AG08395 (cell line): ENCODE measurements around the gene LGALS9.

Source experiments
- DNase-seq: peaks from one replicate; pipeline ENCODE4 v3.0.0; 2012; ENCODE audit warnings: mixed read lengths, low spot score

The LGALS9 gene

DNA sequence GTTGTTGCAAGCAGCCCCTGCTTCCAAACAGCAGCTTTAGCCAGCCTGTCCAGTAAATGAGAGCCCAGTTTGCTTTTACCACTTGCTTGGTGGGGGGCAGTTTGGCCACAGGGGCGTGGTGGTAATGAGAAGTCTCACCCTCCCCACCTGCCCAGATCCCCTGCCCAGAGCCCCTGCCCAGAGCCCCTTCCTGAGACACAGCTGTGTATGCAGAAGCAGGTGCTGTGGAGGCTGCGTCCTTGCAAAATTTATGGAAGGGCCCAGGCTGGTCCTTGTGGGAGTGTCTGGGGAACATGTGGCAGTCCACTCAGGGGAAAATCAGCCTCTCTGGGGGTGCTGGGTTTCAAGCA, 27.6 kb upstream of the LGALS9 start:
- no peak for DNase-seq

DNA sequence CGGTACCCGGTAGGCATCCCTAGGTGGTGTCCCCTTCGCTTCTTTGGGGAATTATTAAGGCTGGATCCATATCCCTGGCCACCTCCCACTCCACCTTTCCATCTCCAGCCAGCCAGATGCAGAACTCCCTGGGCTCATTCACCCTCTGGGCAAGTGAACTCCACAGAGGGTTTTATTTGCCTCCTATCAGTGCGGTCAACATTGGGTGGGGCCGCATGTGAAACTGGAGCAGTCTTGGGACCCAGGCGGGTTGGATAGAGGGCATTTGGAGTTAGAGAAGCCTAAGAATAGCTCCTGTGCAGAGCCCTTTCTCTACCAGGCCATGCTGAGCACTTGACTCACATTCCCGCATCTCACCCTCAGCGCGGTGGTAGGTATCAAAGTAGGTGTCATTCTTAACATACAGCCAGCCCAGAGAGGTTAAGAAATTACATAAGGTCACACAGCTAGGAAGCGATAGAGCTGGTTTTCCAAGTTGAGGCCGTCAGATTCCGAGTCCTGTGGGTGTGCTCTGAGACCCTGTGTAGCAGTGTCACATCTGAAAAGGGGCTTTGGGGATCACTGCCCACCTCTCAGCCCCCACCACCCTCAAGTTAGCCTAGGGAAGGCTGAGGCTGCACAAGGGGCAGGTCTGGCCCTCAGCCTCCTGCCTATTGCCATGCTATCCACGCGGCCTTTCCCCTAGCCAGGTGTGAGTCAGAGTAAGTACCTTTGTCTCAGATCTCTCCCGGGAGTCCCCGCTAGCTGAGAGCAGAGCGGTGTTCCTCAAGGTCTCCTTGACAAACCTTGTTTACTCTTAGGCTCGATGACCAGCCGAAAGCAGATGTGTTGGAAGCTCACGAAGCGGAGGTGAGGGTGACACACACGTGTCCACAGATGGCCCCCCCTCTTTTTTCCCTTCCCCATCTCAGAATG, 26.9 kb upstream of the LGALS9 start:
- no peak for DNase-seq

DNA sequence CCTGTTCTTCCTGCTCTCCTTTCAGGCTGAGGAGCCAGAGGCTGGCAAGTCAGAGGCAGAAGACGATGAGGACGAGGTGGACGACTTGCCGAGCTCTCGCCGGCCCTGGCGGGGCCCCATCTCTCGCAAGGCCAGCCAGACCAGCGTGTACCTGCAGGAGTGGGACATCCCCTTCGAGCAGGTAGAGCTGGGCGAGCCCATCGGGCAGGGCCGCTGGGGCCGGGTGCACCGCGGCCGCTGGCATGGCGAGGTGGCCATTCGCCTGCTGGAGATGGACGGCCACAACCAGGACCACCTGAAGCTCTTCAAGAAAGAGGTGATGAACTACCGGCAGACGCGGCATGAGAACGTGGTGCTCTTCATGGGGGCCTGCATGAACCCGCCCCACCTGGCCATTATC, 25.6 kb upstream of the LGALS9 start:
- no peak for DNase-seq

DNA sequence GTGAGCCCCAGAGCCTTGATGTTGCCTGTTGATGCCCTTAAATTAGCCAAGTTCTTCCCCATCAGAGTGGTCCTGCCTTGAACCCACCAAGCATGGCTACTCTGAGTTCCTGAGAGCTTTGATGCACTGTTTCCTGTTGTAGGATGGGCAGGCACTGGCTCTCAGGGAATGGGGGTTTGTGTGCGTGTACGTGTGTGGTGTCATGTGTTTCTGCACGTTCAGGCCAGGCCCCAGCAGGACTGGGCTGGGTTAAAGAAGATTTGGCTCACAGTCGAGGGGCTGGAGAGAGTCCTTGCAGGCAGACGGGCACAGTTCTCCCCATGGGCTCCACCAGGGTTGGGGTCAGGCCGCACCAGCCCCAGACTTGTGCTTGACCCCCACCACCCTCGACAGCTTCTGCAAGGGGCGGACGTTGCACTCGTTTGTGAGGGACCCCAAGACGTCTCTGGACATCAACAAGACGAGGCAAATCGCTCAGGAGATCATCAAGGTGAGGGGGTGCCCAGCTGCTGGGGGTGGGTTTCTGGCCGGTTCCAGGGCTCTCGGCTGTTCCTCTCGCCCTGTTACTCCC, 23.4 kb upstream of the LGALS9 start:
- DNase-seq, result no peak

DNA sequence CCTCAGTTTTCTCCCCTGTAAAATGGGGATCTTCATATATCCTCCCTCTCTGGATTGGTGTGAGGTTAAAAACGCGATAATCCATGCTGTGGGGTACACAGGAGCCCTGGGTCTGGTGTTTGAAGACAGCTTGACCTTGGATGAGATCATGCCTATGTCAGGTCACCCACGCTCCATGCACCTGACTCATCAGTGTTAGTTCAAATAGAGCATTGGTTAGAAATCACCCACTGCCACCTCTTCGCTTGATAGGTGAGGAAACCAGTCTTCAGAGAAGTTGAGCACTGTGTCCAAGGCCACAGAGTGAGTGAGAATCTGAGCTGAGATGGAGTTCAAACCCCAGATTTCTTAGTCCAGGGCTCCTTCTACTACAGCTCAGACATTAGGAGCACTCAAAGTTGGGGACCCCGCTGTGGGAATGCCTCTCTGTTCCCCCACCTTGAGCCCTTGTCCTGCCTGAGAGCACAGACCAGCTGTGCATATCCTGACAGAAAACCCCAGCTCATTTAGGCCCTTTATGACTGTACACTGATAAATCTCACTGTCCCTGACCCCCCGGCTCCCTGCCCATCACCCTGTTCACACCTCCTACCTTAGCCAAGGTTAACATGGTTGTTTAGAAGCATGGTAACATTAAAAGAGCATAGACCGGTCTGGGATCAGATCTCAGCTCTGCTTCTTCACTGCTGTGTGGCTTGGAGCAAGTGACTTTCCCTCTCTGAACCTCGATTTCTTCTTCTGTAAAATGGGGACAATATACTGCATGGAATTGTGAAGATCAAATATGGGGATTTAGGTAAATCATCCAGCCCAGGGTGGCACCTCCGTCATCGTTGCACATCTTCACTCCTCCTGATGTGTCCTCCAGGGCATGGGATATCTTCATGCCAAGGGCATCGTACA, 22.4 kb upstream of the LGALS9 start:
- no peak for DNase-seq

DNA sequence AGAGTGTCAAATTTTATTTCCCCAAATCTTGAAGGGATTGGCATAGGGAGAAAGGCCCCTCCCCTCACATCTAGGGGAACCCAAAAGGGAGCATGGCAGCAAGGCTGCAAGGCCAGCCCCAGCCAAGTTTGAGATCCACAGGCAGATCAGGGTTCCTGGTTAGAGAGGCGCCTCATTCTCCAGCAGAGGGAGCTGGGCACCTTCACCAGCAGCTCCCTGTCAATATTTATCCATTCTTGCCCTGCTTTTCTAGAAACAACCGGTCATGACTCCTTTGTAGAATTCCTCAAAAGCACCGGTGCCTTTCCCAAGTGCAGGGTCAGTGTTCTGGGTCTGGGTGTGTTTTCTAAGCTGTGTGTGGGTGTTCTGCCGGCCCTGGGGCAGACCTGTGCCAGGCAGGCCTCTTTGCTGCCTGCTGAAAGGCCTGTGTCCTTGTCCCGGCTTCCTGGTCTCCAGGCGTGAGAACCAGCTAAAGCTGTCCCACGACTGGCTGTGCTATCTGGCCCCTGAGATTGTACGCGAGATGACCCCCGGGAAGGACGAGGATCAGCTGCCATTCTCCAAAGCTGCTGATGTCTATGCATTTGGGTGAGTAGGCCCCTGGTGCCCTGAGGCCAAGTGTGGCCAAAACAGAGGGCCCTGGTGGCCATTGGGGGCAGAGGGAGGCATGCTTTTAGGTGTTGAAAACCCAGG, 21.2 kb upstream of the LGALS9 start:
- DNase-seq, result peak; percentile 59

DNA sequence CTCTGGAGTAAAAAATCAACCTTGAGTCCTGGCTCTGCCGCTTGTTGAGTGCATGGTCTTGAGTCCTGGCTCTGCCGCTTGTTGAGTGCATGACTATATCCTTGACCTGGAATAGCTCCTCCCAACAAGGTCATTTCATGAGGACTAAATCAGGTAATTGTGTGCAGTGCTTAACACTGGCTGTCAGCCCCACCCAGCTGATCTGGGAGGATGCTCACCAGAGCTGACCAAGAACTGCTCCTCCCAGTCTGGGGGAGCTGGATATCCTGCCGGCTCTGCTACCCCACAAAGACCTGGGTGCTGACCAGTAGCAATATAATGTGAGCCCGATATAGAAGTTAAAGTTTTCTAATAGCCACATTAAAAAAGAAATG, 20.7 kb upstream of the LGALS9 start:
- no peak for DNase-seq

DNA sequence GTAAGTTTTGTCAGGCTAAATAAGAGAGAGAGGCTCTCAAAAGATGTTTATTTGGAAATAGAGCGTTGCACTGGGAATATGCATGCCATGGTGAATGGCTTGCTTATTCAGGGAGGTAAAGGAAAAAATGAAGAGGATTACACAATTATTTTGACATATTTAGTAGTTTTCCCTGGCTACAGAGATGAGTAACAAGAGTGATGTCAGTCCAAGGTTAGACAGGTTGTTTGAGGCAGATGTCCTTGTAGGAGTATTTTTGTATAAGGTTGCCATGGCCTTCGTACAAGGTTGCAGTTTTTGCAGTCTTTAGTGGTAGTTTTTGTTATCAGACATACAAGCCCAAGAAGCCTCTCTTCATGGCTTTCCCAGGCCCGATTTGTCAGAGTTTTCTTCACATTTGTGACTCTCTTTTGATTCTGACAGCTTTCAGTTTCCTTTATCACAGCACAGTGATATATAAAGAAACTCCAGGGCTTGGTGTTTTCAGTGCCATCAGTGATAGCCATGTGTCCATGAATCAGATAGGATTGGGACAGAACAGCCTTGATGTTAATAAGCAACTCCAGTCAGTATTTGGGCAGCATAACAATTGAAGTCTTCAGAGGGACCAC, 18.7 kb upstream of the LGALS9 start:
- no peak for DNase-seq

DNA sequence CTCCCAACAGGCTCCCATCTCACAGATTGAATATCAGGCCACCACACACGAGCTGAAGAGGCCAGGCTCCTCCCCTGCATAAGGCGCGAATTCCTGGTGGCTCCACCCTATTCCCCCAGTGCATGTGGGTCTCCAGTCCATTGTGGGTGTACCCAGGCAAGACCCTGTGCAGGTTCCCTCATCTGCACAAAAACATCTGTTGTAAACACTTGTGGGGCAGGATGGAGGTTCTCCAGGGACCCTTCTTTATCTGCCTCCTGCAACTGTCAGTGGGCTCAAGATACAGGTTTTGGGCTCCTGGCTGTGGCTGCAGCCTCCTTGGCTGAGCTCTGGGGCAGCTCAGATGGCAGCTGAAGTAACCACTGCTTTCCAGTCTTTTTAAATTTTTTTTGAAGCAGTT, 17.6 kb upstream of the LGALS9 start:
- DNase-seq, result no peak

DNA sequence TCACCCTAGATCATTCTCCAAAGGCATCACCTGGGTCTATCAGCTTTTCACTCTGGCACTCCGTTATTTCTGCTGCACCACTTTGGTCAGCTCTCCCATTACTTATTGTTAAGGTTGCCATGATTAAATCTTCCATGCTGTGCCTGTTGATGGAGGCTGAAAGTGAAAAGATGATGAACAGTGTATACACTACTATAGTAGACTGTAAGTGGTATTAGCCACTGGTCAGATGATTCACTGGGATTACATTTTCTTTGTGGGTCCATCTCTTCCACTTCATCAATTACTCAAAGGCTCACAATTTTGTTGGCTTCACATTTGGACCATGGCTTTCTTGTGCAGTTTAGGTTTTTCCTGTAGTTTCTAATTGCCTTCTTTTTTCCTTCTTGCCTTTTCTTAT, 15.9 kb upstream of the LGALS9 start:
- no peak for DNase-seq

DNA sequence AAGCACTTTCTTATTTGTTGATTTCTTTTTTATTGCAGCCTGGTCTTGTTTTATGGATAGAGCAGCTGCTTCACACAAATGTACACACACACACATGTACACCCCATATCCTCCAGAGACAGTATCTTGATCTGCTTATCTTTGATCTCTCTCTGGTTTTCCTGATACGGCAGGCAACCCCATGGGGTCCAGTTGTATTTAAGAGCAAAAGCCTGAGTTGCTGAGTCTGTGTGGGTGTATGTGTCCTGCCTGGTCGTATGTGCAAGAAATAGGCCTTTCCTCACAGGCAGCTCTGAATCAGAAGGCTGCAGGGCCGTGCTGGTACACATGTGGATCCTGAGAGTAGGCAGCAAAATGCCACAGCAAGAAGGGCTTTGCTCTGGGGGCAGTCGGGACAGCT, 14.6 kb upstream of the LGALS9 start:
- no peak for DNase-seq

DNA sequence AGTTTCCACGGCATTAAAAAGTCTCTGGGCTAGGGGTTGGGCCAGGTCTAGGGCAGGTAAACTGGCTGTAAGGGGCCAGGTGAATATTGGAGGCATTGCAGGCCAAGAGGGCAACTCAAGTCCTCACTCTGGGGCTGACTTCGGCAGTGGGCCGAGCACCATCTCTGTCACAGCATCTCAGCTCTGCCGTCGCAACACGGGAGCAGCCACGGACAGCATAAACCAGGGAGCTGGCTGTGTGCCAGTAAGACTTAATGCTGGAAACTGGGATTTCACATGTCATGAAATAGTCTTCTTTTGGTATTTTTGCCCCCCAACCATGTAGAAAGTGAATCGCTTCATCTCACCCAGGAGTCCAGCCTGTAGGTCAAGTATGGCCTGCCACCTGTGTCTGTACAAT, 12.6 kb upstream of the LGALS9 start:
- DNase-seq, result no peak

DNA sequence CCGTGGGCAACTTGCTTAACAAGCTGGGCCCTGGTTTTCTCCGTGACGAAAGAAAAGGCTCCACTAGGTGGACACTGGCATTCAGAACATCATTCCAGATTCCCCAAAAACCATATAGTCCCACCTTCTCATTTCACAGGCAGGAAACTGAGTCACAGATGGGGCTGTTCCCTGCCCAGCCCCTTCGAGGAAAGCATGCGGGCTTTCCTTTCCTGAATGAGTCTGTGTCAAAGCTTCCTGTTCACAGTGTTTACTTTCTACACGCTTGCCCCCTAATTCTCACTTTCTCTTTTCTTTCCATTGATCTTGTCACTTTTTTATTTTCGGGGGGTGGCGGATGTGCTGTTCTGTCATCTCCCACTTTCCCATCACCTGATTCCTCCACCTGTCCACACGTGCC, 10.3 kb upstream of the LGALS9 start:
- DNase-seq, result no peak

DNA sequence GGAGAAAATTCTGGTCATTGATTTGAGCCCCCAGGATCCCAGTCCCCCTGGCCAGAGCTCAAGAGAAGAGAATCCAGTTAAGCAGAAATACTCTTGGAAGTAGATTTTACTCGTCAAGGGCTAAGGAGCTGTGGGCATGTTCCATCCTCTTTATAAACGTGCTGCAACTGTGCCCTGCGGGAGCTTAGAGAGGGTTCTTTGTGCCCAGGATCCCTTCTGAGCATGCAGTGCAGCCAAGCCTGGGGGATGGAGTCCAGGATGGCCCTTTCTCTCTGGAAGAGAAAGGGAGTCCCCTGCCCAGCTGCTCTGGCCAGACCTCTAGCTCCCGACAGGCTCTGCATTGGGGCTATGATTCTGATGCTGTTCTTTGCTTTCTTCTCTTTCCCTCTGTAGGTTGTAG, 9.5 kb upstream of the LGALS9 start:
- DNase-seq, result no peak

DNA sequence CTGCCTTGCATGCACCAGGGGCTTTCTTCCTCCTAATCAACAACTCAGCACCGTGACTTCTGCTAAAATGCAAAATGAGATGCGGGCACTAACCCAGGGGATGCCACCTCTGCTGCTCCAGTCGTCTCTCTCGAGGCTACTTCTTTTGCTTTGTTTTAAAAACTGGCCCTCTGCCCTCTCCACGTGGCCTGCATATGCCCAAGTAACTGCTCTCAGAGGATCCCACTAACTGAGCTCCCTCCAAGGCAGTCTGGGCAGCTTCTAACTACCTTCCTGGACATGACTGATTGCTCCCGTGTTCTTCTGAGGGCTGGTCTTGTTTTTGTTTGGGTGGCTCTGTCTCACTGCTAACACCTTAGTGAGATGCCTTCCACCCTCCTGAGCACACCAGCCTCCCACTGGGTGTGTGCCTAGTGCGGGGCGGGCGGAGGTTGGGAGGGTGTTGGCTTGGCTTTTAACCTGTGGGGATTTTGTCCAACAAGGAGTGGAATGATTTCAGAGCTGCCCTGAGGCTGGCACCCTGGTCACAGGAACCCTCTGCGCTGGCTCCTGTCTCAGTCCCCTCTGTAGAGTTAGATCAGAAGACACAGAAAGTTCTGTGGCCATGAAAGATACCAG, 8.9 kb upstream of the LGALS9 start:
- DNase-seq, result no peak

DNA sequence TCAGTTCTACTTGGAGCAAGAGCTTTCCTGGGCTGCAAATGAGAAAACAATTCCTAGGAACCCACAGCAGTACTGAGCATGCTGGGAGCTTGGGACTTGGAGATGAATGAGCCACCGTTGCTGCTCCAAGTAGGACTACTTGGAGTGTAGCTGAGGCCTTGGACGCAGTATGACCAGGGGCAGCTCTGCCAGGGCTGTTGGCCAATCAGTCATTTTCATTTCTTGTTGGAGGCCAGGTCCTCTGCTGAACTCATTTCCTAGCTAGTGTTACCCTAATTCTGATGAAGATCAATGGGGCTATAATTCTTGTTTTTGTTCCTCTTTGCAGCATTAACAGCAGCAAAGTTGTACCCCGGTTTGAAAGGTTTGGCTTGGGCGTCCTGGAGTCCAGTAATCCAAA, 8.0 kb upstream of the LGALS9 start:
- no peak for DNase-seq

DNA sequence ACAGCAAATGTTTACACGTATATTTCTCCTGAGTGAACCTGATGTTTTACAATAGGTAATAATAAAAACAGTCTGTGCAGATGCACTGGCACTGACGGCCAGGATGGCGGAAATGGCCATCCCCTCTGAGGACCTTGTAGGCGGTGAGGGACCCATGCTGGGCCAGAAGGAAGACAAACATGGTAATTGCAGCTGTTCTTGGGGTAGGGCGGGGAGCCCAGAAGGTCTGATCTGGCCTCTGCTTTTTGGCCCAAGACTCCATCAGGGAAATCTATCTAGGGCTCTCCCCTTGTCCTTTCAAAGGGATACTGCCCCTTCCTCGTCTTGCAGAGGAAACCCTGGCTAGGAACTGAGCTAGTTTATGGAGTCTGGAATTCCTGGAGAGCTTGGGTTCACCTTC, 7.4 kb upstream of the LGALS9 start:
- no peak for DNase-seq

DNA sequence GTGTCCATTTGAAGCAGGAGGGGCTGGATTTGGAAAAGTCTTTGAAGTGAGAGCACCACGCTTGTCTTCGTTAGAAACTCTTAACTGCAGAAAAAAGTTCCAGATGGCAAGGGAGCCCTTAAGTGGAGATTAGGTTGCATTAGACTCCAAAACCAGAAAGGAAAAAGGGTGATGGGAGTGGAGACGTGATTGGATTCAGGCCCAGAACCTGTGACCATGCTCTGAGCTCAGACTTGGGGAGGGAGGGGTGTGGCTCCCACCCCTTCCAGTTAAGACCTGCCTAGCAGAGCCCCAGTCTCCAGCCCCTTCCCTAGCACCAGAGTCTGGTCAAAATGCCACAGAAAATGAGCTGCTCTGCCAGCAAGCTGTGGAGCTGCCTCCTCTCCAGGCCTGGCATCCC, 6.4 kb upstream of the LGALS9 start:
- no peak for DNase-seq

DNA sequence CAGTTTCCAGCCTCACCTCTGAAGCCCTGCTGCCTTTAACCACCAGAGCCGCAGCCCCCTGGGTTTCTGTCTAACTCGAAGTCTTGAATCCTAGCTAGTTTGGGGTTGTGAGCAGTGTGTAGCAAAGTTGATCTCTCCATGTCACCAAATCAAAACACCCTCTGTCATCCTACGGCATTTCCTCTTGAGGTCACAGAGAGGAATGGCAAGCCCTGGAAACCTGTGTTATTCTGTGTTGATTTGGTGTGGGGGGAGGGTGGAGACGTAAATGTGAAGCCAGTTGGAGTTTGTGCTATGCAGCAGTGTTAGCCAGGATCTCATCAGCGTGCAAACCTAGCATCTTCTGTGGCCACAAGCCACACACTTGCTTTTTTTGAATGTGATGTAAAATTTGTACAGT, 5.1 kb upstream of the LGALS9 start:
- no peak for DNase-seq

DNA sequence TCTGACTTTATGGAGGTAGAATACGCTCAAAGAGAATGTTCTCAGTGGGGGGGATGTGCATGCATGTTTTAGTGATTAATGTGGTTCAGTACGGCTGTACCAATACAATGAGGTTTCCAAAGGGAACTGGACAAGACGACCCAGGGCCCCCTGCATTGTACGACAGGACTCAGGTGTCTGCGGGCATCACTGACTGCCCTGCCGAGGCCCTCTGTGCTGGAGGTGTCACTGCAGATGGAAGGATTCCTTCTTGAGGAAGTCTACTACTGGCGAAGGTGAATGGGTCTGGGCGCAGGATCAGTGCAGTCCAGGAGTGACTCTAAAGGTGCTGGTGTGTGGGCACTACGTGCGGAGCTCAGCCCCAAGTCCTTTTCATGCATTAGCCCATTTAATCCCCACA, 3.5 kb upstream of the LGALS9 start:
- DNase-seq, result no peak

DNA sequence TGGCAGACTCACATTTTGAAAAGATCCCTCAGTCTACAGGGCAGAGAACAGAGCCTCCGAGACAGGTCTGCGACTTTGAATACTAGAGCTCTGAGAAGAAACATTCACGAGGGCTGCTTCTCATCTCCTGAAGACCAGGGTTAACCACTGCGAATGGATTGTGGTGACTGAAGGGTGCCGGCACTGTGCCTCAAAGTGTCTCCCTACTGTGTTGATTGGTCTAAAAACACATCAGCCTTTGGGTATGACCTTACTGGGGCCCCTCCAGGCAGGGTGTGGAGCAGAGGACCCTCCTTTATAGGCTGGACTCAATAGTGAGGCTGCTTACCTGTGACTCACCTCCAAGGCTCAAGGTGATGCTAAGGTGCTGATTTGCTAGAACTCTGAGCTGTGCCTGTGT, 2.6 kb upstream of the LGALS9 start:
- no peak for DNase-seq

DNA sequence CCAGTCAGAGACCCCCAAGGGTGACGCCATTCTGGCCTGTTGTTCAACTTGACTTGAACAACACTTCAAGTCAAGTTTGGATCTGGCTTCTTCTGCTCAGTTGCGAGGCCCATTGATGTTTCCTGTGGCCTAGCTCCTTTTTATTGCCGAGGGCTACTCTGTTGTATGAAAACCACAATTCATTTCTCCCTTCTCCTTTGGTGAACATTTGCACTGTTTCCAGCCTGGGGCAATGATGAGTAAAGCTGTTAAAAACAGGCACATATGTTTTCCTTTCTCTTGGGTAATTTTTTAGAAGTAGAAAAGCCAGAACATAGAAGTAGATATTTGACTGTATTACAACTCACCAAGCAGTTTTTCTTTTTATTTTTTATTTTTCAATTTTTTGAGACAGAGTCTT, 1.7 kb upstream of the LGALS9 start:
- DNase-seq, result peak; percentile 15
